NCI-H146 treated with DMSO at 0.1 percent for 48 hours (cell line): ENCODE data around the gene KRTAP5-6.

Experiments used
- DNase-seq: peaks from one replicate; lab custom pipeline; 2025; ENCODE audit not compliant: unreplicated experiment; lab: John Stamatoyannopoulos, UW

KRTAP5-6 gene

DNA sequence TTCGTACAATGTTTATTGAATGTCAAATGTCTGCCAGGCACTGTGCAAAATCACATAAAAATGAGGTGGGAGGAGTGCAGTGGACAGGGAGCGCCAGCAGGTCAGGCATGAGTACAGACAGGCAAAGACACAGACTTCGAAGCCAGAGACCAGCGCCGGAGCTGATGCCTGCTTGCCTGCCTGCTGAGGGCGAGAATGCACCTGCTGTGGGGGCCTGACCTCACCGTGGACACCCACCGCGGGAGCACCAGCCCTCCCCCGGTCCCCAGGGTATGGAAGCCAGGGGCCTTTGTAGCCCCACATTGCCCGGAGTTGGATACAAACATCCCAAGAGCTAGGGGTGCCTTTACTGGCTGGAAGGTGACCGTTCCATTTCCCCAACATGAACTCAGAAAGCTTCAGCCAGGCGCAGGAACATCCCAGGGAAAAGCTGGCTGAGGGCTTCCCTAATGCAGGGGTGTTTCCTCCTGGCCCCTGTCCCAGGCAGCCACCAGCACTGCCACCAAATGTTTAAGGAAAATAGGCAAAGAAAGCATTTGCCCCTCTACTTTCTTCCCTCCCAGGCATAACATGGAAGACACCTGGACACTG is 35.5 kb downstream of the KRTAP5-6 start:
- no peak for DNase-seq

DNA sequence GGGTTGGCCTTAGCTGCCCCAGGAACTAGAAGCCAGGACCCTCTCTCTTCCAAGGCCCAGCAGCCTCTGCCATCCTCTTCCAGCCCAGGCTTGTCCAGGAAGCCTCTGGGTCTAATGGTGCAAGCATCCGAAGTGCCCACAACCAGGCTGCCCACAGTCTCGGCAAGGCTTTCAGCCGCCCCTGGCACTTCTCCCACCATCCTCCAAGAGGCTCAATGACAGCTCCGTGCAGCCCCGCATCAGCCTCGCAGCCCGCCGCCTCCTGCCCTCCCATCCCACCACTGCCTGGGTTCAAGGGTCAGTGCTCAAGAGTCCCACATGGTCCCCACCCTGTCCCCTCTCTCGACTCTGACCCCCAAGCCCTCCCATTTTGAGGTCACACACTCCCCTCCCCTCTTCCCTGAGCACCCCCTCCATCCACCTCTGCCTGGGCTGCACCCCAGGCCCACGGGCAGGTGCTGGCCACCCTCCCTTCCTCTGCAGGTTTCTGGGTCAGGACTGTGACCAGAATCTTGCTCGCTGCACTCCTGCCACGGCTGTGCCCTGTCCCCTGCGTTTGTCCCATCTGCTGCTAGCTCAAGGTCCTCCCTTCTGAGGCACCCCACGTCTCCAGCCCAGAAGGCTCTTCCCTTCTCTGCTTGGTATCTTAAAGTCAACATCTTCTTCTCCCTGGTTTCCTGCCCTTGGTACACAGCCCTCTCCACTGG is 36.2 kb downstream of the KRTAP5-6 start:
- DNase-seq: no peak

DNA sequence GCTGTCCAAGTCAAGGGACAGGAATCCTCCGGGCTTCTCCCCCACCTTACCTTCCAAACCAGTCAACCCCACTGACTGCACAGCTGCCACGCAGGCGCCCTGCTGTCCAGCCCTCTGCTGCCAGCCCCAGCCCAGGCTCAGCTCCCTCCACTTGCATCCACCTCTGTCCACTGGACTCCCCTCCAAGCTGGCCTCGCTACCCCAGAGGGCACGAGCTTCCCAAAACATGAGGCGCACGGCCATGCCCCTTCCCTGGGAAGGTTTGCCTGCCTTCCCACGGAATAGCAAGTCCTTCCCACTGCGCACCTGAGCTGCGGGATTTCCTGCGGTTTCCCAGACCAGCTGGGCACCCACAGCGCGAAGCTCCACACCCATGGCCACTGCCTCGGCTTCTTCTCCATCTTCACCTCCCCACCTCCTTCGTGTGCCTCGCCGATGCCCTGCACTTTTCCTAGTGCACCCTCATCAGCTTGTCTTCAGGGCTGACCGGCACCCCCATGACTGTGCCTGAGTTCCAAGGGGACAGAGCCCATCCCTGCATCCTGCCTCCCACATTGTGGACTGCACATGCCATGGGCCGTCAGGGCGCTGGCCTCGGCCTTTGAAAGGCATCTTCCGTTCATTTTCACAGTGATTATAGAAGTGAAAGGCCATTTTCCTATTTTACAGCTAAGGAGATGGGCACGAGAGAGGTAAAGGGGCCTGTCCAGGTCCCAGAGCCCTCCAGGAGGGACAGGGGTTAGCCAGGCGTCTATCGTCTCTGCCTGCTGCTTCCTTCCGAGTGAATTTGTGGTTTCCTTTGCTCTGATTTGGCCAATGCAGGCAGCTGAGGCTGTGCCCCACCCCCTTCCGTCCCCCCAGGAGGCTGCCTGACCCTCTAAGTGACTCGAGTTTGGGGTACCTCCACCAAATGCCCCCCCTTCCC is 37.0 kb downstream of the KRTAP5-6 start:
- DNase-seq: no peak

DNA sequence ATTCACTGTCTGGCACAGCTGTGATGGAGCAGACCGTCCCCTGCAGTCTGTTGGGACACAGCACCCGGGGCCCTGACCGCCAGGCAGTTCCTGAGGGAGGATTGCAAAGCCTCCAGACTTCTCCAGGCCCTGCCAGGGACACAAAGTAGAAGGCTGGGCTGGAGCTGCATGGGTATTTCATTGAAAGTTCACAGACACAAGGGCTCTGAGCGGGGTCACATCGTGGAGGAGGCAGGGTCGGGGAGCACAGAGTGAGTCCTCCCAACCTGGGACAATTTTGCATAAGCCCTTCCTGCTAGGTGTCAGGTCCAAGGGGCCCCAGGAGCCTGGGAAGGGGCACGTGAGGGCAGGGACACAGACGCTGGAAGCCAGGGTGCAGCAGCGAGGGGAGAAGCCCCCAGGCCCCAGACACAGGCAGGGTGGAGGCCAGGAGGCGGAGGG is 37.7 kb downstream of the KRTAP5-6 start:
- no peak for DNase-seq

DNA sequence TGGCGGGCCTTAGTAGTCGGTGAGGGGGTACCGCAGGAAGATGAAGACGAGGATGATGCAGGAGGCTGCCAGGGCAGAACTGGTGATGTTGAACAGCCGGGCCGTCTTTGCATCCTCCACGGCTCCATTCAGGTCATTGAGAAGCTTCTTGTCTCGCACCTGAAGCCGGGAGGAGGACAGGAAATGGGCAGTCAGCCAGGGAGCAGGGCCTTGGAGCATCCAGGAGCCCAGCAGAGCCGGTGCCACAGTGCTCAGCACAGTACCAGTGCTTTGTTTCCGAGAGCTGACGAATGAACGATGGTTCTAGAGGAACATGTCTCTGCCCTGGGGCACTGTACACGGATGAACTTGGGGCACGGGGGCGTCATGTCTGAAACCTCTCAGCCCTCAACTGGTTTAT is 38.3 kb downstream of the KRTAP5-6 start:
- no peak for DNase-seq

DNA sequence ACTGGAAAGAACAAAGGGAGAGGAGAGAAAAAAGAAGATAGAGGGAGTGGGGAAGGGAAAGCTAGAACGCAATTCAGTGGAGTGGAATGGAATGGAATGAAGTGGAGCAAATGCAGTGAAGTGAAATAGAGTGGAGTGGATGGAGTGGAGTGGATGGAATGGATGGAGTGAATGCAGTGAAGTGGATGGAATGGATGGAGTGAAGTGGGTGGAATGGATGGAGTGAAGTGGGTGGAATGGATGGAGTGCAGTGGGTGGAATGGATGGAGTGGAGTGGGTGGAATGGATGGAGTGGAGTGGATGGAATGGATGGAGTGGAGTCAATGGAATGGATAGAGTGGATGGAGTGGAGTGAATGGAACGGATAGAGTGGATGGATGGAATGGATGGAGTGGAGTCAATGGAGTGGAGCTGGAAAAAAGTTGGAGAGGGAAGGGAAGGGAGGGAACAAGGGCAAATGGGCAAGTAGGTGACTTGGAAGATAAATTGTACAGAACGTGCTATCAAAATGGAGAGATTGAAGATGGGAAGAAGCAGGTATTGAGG is 39.5 kb downstream of the KRTAP5-6 start:
- DNase-seq: no peak

DNA sequence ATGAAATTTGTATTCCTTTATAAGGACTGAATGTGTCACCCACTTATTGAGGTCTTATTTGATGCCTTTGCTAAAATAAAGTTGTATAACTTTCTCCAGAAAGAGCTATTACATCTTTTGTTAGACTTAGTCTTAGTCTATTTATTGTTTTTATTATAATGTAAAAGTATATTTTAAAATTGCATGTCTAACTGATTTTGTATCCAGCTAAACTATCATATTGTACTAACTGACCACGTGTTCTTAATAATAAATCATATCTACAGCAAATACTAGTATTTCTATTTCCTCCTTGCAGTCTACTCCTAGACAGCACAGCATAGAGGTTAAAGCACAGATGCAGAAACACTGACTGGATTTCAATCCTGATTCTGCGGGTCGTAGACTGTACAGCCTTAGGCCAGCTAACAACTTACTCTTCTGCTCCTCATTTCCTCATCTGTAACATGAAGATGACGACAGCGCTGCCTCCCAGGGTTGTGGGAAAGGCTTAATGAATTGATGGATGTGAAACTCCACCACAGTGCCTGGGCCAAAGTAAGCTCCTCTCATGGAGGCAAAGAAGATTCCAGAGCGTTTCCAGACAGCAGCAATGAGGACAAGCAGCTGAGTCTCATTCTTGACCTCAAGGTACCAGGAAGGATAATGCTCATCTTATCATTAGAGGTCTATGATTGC is 40.2 kb downstream of the KRTAP5-6 start:
- DNase-seq: no peak

DNA sequence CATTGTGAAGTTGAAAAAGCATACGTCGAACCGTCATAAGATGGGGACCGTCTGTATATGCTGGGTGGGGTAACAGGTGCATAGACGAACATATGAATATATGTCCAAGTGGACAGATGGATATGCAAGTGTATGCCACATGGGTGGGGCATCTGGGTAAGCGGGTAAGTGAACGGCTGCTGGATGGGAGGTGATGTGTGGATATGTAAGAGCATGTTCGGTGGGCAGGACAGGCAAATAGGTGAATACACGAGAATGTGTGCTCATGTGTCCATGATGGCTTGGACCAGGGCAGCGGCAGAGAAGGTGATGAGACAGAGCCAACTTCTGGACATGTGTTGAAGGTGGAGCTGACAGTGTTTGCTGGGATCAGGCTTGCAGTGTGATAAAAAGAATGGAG is 41.4 kb downstream of the KRTAP5-6 start:
- DNase-seq: no peak

DNA sequence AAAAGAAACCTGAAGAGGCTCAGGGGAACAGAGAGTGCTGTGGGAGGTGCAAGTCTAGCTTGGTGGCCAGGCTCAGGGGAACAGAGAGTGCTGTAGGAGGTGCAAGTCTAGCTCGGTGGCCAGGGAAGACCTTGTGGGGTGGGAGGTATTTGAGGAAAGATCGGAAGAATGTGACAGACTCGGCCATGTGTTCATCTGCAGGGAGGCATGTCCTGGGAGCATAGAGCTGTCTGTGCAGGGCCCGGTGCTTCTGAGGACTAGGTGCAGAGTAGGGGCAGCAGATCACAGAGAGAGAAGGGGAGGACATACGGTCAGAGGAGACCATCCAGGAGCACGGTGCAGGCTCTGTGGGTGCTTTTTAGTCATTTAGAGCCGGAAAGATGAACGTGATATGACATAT is 42.6 kb downstream of the KRTAP5-6 start:
- DNase-seq: no peak

DNA sequence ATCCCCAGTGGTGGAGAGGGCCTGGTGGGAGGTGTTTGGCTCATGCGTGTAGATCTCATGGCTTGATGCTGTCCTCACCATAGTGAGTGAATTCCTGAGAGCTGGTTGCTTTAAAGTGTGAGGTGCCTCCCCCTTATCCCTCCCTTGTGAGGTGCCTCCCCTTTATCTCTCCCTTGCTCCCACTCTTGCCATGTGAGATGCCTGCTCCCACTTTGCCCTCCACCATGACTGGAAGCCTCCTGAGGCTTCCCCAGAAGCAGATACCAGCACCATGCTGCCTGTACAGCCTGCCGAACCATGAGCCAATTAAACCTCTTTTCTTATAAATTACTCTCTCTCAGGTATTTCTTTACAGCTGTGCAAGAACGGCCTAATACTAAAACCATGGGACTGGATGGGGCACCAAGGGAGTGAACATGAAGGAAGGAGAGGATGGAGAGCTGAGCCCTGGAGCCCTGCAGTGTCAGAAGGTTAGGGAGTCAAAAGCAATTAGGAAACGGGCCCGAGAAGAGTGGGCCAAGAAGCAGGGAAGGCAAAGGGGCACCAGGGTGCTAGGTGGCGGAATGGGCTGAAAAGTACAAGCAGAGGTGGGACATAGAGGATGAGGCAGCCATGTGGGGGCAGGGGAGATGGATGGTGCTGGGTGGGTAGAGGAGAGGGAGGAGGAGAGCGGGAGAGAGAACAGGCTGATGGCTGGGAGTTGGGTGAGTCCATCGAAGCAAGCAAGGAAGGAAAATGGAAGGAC is 44.0 kb downstream of the KRTAP5-6 start:
- DNase-seq: no peak

DNA sequence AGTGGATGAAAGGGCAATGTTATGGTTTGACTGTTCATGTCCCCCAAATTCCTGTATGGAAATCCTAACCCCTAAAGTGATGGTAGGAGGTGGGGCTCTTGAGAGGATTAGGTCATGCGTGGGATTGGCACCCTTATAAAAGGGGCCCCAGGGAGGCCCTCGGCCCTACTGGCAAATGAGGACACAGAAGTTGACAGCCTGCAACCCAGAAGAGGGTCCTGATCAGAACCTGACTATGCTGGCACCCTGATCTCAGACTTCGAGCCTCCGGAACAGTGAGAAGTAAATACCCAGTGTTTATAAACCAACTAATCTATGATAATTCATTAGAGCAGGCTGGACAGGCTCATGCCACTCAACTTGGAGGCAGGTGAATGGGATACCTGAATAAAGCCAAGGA is 44.7 kb downstream of the KRTAP5-6 start:
- no peak for DNase-seq

DNA sequence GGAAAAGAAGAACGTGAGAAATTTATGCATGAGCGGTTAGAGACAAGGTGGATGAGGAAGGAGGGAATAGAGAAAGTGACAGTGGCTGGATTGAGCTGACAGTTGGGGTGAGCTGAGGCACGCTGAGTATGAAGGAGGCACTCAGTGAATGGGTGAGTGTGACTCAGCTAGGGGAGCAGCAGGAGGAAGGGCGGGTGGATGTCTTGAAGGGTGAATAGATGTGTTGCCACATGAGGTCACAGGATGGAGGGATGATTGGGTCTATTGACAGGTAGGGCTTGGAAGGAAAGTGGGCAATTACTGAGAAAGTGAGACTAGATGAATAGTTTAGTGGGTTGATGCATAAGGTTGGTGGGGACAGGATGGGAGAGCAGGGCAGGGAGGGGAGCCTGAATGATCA is 45.4 kb downstream of the KRTAP5-6 start:
- no peak for DNase-seq

DNA sequence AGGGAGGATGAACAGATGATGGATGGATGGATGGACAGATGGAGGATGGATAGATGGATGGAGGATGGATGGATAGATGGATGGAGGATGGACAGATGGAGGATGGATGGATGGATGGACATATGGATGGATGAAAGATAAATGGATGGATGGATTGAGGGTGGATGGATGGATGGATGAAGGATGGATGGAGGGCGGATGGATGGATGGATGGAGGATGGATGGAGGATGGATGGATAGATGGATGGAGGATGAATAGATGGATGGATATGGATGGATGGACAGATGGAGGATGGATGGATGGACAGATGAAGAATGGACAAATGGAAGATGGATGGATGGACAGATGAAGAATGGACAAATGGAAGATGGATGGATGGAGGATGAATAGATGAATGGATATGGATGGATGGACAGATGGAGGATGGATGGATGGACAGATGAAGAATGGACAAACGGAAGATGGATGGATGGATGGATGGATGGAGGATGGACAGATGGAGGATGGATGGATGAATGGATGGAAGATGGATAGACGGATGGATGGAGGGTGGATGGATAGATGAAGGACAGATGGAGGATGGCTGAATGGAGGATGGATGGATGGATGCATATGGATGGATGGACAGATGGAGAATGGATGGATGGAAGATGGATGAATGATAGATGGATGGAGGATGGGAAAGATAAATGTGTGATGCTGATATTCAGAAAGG is 46.0 kb downstream of the KRTAP5-6 start:
- DNase-seq: no peak

DNA sequence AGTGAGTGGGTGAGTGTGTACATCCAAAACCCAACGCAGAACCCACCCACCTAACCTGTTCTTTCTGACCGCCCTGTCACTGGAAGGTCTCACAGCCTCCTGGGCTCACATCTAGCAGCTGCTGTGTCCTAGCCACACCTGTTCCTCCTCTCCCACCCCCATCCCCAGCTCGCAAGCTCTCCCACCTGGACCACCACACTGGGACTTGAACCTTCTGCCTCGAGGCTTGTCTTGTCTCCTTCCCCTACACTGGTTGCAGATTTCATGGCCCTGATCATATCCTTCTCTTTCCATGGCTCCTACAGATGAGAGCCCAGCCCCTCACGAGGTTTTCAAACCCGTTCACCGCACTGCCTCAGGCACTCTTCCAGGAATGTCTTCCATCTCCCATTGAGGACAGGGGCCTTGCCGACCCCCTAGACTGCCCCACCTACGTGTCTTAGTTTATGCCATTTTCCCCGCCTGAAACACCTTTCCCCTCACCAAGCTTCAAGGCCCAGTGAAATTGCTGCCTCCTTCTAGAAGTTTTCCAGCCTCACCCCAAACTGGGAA is 46.7 kb downstream of the KRTAP5-6 start:
- no peak for DNase-seq

DNA sequence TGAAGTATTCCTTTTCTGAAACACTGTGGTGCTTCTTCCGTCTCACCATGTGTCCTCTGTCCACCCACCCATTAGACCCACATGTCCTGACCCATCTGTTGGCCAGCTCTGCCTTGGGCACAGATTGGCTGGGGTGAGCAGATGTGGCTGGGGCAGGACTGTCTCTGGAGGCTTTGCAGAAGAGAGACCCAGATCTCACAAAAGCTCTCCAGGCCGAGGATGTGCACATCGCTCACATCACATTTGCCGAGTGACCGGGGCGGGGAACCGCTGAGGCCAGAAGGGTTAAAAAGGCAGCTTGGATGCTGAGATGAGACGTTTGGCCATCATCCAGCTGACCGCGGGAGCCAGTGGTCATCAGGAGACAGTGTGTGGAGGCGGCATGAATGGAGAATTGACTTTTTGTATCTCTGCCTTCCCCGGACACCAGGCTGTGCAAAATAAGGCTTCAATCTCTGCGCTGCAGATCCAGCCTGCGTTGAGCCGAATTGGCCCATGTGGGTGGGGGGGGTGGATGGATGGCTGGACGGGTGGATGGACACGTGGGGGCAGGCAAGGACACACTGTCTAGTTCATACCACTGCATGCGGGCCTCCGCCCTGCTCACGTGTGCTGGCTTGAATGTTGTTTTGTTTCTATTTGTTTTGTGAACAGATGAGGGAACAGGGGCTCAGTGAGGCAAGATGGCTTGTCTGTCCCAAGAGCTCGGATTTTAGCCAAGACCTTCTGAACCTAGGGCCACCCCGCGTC is 47.3 kb downstream of the KRTAP5-6 start:
- DNase-seq: no peak

DNA sequence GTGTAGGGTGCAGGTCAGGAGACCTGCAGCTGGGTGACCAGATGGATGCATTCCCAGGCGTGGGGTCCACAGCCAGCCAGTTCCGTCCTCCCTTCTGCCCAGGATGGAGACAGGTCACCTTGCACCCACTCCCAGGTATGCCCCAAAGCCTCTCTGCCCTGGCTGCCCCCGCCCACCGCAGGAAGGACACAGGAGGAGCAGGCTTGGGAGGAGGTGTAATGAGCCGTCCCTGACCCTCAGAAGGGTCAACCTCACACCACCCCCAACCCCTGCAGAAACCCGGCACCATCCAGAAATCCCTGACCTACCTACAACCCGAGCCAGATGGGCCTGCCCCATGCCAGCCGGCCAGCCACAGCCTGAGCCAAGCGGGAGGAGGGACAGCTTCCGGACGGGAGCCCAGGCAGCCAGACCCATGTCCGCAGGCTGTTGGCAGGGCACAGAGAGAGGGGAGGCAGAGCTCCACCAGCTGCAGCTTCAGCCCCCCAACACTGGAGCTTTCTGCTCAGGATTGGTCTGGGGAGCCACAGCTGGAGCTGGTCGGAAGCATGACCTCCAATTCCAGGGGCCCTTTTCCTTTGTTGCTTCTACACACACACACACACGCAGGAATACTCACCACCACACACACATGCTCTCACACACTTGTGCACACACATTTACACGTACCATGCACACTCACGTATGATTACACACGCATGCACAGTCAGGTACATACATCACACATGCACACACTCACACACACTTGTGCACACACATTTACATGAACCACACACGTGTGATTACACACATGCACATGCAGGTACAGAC is 48.1 kb downstream of the KRTAP5-6 start:
- no peak for DNase-seq

DNA sequence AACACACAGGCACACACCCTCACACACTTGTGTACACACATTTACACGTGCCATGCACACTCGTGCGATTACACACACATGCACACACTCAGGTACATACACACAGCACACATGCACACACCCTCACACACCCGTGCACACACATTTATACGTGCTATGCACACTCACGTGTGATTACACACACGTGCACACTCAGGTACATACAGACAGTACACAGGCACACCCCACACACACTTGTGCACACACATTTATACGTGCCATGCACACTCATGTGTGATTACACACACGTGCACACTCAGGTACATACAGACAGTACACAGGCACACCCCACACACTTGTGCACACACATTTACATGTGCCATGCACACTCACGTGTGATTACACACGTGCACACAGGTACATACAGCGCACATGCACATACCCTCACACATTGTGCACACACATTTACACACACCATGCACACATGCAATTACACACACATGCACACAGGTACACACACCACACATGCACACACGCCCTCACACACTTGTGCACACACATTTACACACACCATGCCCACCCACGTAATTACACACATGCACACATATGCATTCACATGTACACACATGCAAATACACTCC is 48.8 kb downstream of the KRTAP5-6 start:
- DNase-seq: no peak
